ENCODE measurements around the gene SERPINE3.

DNA sequence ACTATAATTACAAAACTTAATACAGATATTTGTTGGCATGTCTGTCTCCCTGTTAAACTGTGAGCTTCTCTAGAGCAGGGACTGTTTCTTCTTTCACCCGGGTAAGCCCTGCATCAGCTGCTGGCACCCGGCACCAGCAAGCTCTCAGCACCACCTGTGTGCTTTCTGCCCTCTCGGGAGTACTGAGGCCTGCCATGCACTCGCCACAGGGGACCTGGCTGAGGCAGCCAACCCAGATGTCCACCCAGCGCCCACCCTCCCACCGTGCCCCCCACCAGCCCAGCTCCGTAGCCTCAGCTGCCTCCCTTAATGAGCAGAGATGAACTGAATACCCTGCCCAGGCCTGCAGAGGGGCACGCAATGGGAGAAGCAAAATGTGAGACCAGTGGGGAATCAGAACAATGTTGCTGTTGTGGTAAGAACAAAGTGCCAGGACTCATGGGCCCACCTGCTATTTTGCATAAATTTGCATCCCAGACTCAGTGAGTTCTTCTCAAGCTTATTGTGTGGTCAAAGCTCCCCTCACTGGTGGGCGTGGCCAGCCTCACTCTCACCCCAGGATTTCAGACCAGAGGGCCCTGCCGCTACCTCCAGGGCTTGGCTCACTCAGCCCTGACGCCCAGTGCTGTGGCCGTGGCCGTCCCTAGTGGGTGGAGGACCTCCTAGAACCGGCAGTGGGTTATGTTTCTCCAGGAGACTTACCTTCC, 14.6 kb upstream of the SERPINE3 start:
- TF ChIP-seq POLR2A (IDR thresholded peaks at IDR 0.05): no peak
- TF ChIP-seq, protein P1, sequence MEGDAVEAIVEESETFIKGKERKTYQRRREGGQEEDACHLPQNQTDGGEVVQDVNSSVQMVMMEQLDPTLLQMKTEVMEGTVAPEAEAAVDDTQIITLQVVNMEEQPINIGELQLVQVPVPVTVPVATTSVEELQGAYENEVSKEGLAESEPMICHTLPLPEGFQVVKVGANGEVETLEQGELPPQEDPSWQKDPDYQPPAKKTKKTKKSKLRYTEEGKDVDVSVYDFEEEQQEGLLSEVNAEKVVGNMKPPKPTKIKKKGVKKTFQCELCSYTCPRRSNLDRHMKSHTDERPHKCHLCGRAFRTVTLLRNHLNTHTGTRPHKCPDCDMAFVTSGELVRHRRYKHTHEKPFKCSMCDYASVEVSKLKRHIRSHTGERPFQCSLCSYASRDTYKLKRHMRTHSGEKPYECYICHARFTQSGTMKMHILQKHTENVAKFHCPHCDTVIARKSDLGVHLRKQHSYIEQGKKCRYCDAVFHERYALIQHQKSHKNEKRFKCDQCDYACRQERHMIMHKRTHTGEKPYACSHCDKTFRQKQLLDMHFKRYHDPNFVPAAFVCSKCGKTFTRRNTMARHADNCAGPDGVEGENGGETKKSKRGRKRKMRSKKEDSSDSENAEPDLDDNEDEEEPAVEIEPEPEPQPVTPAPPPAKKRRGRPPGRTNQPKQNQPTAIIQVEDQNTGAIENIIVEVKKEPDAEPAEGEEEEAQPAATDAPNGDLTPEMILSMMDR (IDR thresholded peaks at IDR 0.05): no peak
